H1 (cell line): ENCODE data around the gene ELOVL5. TPM values are rescaled to one million over a fixed set of nuclear protein-coding genes. Genes with fewer than 3 reads are reported as not detected.
A peak's percentile ranks its signal among the peaks of the same experiment; 100 is the strongest.

Experiments
- ASH2L ChIP-seq: fragments of 200-600, 300-600 bp; sonication (generic); IDR thresholded peaks from one replicate; pipeline ENCODE4 v1.7.1; 2017; ENCODE audit warnings: low read length
- BACH1 ChIP-seq: IDR thresholded peaks from 2 replicates; pipeline ENCODE4 v1.6.1; 2012; ENCODE audit warnings: low read length, improper control_type of control experiment
- BCL11A ChIP-seq, 2 experiments: IDR thresholded peaks; one replicate each; pipeline ENCODE4 v1.6.1; 2011; ENCODE audit warnings: low read depth in 2 of 2, low read length in 2 of 2, mild to moderate bottlenecking in 2 of 2
- CHD2 ChIP-seq: IDR thresholded peaks from 2 replicates; pipeline ENCODE4 v1.6.1; 2012; ENCODE audit warnings: low read length, improper control_type of control experiment
- CTBP2 ChIP-seq: IDR thresholded peaks from 2 replicates; pipeline ENCODE4 v1.7.0; 2011; ENCODE audit warnings: borderline replicate concordance, mild to moderate bottlenecking, moderate library complexity, mixed read lengths, low read length; ENCODE audit not compliant: insufficient read depth, insufficient read length
- EGR1 ChIP-seq: IDR thresholded peaks from 2 replicates; pipeline ENCODE4 v1.6.1; 2011; ENCODE audit warnings: low read depth, low read length, borderline replicate concordance
- EP300 ChIP-seq, 2 experiments: IDR thresholded peaks; 1 replicate in 1 of 2; 2 replicates in 1 of 2; pipeline ENCODE4 v1.6.1; 2011 to 2012; ENCODE audit warnings: low read depth in 2 of 2, low read length in 2 of 2, mild to moderate bottlenecking in 2 of 2, borderline replicate concordance in 1 of 2, inconsistent platforms in 1 of 2, moderate library complexity in 1 of 2
- FOSL1 ChIP-seq: IDR thresholded peaks from 2 replicates; pipeline ENCODE4 v1.6.1; 2011; ENCODE audit warnings: mild to moderate bottlenecking, low read depth, low read length, moderate library complexity; ENCODE audit not compliant: insufficient read depth
- GABPA ChIP-seq: IDR thresholded peaks from 2 replicates; pipeline ENCODE4 v1.6.1; 2011; ENCODE audit warnings: mild to moderate bottlenecking, low read length, moderate library complexity, borderline replicate concordance; ENCODE audit not compliant: insufficient read depth
- GTF2F1 ChIP-seq: IDR thresholded peaks from 2 replicates; pipeline ENCODE4 v1.6.1; 2012; ENCODE audit warnings: low read depth, low read length, improper control_type of control experiment, borderline replicate concordance
- JUN ChIP-seq: IDR thresholded peaks from 2 replicates; pipeline ENCODE4 v1.6.1; 2011; ENCODE audit warnings: low read depth, mild to moderate bottlenecking, improper control_type of control experiment, low read length
- KDM4A ChIP-seq: IDR thresholded peaks from one replicate; pipeline ENCODE4 v1.7.1; 2012; ENCODE audit warnings: low read depth, mild to moderate bottlenecking, moderate library complexity, low read length, inconsistent platforms; ENCODE audit not compliant: severe bottlenecking
- POLR2A ChIP-seq, 2 experiments: IDR thresholded peaks; 1 replicate in 1 of 2; 2 replicates in 1 of 2; pipeline ENCODE4 v1.6.1; 2011; ENCODE audit warnings: low read depth in 2 of 2, low read length in 2 of 2, mild to moderate bottlenecking in 2 of 2; ENCODE audit errors: control extremely low read depth in 1 of 2
- POU5F1 ChIP-seq: IDR thresholded peaks from 2 replicates; pipeline ENCODE4 v1.6.1; 2011; ENCODE audit warnings: low read depth, mild to moderate bottlenecking, low read length, moderate library complexity
- RAD21 ChIP-seq, 2 experiments: IDR thresholded peaks in 1 of 2; conservative IDR thresholded peaks in 1 of 2; 2 replicates each; pipeline ENCODE4 v1.6.1; 2011; ENCODE audit warnings: low read depth in 2 of 2, low read length in 2 of 2, improper control_type of control experiment in 1 of 2, inconsistent platforms in 1 of 2, mild to moderate bottlenecking in 1 of 2, moderate library complexity in 1 of 2
- RXRA ChIP-seq: IDR thresholded peaks from 2 replicates; pipeline ENCODE4 v1.6.1; 2011; ENCODE audit warnings: low read depth, mild to moderate bottlenecking, low read length, moderate library complexity; ENCODE audit not compliant: insufficient read depth
- SAP30 ChIP-seq: fragments of 300-600 bp; sonication (generic); IDR thresholded peaks from 2 replicates; pipeline ENCODE4 v1.7.1; 2012; ENCODE audit warnings: low read length, moderate library complexity, mild to moderate bottlenecking, inconsistent platforms; ENCODE audit not compliant: insufficient read depth, insufficient replicate concordance
- SIX5 ChIP-seq: IDR thresholded peaks from 2 replicates; pipeline ENCODE4 v1.6.1; 2011; ENCODE audit warnings: mild to moderate bottlenecking, low read depth, low read length
- SP1 ChIP-seq: IDR thresholded peaks from 2 replicates; pipeline ENCODE4 v1.6.1; 2011; ENCODE audit warnings: low read depth, low read length
- SP2 ChIP-seq: IDR thresholded peaks from 2 replicates; pipeline ENCODE4 v1.6.1; 2012; ENCODE audit warnings: mild to moderate bottlenecking, low read length, inconsistent platforms
- SRF ChIP-seq: IDR thresholded peaks from 2 replicates; pipeline ENCODE4 v1.6.1; 2011; ENCODE audit warnings: mild to moderate bottlenecking, low read depth, low read length, moderate library complexity
- TBP ChIP-seq: IDR thresholded peaks from 2 replicates; pipeline ENCODE4 v1.6.1; 2011; ENCODE audit warnings: low read depth, low read length, improper control_type of control experiment
- YY1 ChIP-seq: IDR thresholded peaks from 2 replicates; pipeline ENCODE4 v1.6.1; 2011; ENCODE audit warnings: low read depth, mild to moderate bottlenecking, low read length
- polyA plus RNA-seq, 7 experiments: library from polyadenylated mRNA; depleted of rRNA in 3 of 7; stranded (reverse) in 5 of 7; unstranded in 2 of 7; fragments of >200 nt in 5 of 7; fragments of 200-250 nt in 2 of 7; gene quantifications; 1 replicate in 5 of 7; 2 replicates in 1 of 7; 4 replicates in 1 of 7; pipeline versions ENCODE4 v1.2.1 to v1.2.3, GENCODE V29; 2011 to 2013; ENCODE audit warnings: missing spikeins in 2 of 7, mixed read lengths in 2 of 7
- total RNA-seq: library from RNA; stranded (reverse); fragmentation: NEBNext Ultra II Directional; extraction: Animal tissue kit (Norgen Biotek cat#: 25700); gene quantifications from 2 replicates; pipeline ENCODE4 v1.2.1, GENCODE V29; 2021
- TF ChIP-seq, protein P1 (sequence below): IDR thresholded peaks from 2 replicates; pipeline ENCODE4 v1.6.1; 2012; ENCODE audit warnings: inconsistent platforms

The ELOVL5 gene
- total and polyA plus RNA-seq, 2 of the 8 experiments (the other 6 are each of a cell fraction or from before 2014, with no cell fraction given): 113 to 156 TPM

DNA sequence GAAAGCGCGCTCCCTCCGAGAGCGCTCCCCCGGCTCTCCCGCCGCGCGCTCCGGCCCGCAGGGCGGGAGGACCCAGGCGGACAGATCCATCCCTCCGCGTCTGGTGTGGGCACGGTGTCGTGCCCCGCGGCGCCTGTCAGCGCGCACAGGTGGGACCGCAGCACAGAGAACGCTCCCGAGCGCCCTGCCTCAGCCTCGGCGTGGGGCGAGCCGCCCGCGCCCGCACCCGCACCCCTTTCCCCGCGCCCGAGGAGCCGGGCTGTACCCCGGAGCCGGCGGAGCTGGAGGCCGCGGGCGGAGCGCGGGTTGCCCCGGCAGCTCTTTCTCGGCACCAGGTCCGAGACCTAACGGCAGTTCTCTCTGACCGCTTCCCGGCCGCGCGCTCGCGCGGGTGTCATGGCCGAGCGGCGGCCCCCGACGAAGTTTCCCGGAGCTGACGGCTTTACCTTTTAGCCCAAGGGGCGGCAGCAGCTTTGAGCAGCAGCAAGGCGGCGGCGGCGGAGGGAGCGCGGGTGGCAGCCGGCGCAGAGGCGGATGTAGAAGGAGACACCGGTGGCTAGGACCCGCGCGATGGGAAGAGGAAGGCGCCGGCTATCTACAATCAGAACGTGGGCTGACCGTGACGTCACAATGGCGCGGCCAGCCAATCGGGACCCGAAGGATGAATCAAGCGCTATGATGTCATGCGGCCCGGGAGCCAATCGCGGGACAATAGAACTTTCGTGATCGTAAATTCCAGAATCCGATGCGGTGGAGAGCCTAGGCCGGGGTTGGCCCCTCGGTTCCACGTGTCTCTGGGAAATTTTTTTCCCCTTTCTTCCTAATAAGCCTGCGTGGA, at the start of gene ELOVL5 (continued):
- TF ChIP-seq, protein P1, sequence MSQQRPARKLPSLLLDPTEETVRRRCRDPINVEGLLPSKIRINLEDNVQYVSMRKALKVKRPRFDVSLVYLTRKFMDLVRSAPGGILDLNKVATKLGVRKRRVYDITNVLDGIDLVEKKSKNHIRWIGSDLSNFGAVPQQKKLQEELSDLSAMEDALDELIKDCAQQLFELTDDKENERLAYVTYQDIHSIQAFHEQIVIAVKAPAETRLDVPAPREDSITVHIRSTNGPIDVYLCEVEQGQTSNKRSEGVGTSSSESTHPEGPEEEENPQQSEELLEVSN: no peak
- TF ChIP-seq GTF2F1 (no peak), SP1 (peak; percentile 89), SP2 (no peak), TBP (0 out of 2 replicates have a peak, but pooled peaks have one; percentile 41), YY1 (peak; percentile 80), POLR2A (IDR thresholded peaks at IDR 0.05; ENCODE audit: control extremely low read depth in 1 of 2, low read depth in 2 of 2, low read length in 2 of 2) (peak in 1 of 2 experiments; percentile 60; a peak in 1 of 3 replicates), KDM4A (peak; percentile 92), RXRA (no peak), EGR1 (no peak), SRF (no peak), CHD2 (peak; percentile 78), JUN (no peak), FOSL1 (no peak), EP300 (IDR thresholded peaks at IDR 0.05; ENCODE audit: borderline replicate concordance in 1 of 2, low read depth in 2 of 2, low read length in 2 of 2) (no peak), SAP30 (no peak), GABPA (no peak), BCL11A (IDR thresholded peaks at IDR 0.05; ENCODE audit: low read depth in 2 of 2, low read length in 2 of 2) (no peak), SIX5 (no peak), ASH2L (peak; percentile 91), RAD21 (IDR thresholded peaks at IDR 0.05 in 1 of 2, conservative IDR thresholded peaks at IDR 0.05 in 1 of 2; ENCODE audit: low read depth in 2 of 2, low read length in 2 of 2) (no peak), CTBP2 (peak; percentile 28), POU5F1 (no peak), BACH1 (0 out of 2 replicates have a peak, but pooled peaks have one; percentile 9)
